OCI-LY7 (cell line): ENCODE data around the gene THRSP. TPM values are rescaled to one million over a fixed set of nuclear protein-coding genes. Genes with fewer than 3 reads are reported as not detected.
"Not testable (repeated sequence)": the region's sequence is repeated elsewhere in the genome, so short reads cannot be mapped to it uniquely, and the experiment has no call there.

ENCODE experiments used
- BruUV-seq: library from RNA; stranded (reverse); fragments of 400-500 nt; replicated peaks from 2 replicates; lab custom pipeline; 2021; lab: Mats Ljungman, UMichigan
- CTCF ChIA-PET: fragments of 300-600 bp; sonication (Branson Sonifier 250); formaldehyde crosslinking; loops from one replicate; lab custom pipeline; 2022; ENCODE audit warnings: antibody characterized with exemption; ENCODE audit not compliant: unreplicated experiment; lab: Charles Lee
- POLR2A ChIA-PET: fragments of 300-600 bp; sonication (Branson Sonifier 250); formaldehyde crosslinking; loops from one replicate; lab custom pipeline; 2022; ENCODE audit warnings: antibody characterized with exemption; lab: Charles Lee
- DNase-seq: peaks from one replicate; pipeline ENCODE4 v3.0.0-alpha.2; 2015; ENCODE audit warnings: low spot score
- H2AFZ ChIP-seq: fragments of 200-600 bp; sonication (generic), shearing (Covaris generic); 2 replicates; pipeline ENCODE4 v1.6.1; 2014; ENCODE audit warnings: mild to moderate bottlenecking, antibody characterized with exemption, low read length, moderate library complexity
- H3K27ac ChIP-seq: fragments of 200-600 bp; sonication (generic); 2 replicates; pipeline ENCODE4 v1.5.1; 2014; ENCODE audit warnings: mixed run types, low read depth, mild to moderate bottlenecking, moderate library complexity, low read length, inconsistent platforms; ENCODE audit not compliant: poor library complexity, severe bottlenecking
- H3K36me3 ChIP-seq: fragments of 200-600 bp; sonication (generic); 2 replicates; pipeline ENCODE4 v1.6.1; 2014; ENCODE audit warnings: mild to moderate bottlenecking, antibody characterized with exemption, low read length, moderate library complexity, mixed read lengths; ENCODE audit not compliant: insufficient read depth
- H3K4me1 ChIP-seq: fragments of 200-600 bp; sonication (generic); 2 replicates; pipeline ENCODE4 v1.5.1; 2014; ENCODE audit warnings: mild to moderate bottlenecking, low read length; ENCODE audit not compliant: insufficient read depth, poor library complexity, severe bottlenecking
- H3K4me2 ChIP-seq: fragments of 200-600 bp; sonication (generic); 2 replicates; pipeline ENCODE4 v1.6.1; 2014; ENCODE audit warnings: mild to moderate bottlenecking, low read length
- H3K4me3 ChIP-seq: fragments of 200-600 bp; sonication (generic); 2 replicates; pipeline ENCODE4 v1.5.1; 2014; ENCODE audit warnings: mild to moderate bottlenecking, low read depth, low read length; ENCODE audit not compliant: poor library complexity, severe bottlenecking
- H3K79me2 ChIP-seq: fragments of 200-600 bp; sonication (generic); 2 replicates; pipeline ENCODE4 v1.6.1; 2016; ENCODE audit warnings: low read depth, mild to moderate bottlenecking, low read length, moderate library complexity, mixed read lengths; ENCODE audit not compliant: insufficient read depth
- H3K9me2 ChIP-seq: fragments of 200-600 bp; sonication (generic); 2 replicates; pipeline ENCODE4 v1.6.1; 2016; ENCODE audit warnings: mild to moderate bottlenecking, low read length, mixed read lengths; ENCODE audit not compliant: insufficient read depth
- H3K9me3 ChIP-seq: fragments of 200-600 bp; sonication (generic); 2 replicates; pipeline ENCODE4 v1.6.1; 2014; ENCODE audit warnings: mild to moderate bottlenecking, mixed run types, low read length, mixed read lengths
- H4K20me1 ChIP-seq: fragments of 200-600 bp; sonication (generic); 2 replicates; pipeline ENCODE4 v1.6.1; 2014; ENCODE audit warnings: mild to moderate bottlenecking, antibody characterized with exemption, low read length, moderate library complexity, mixed read lengths; ENCODE audit not compliant: insufficient read depth
- CTCF ChIP-seq: fragments of 200-600 bp; sonication (generic); conservative IDR thresholded peaks from 2 replicates; pipeline ENCODE4 v1.5.1; 2014; ENCODE audit warnings: mild to moderate bottlenecking, antibody characterized with exemption, low read length, moderate library complexity, mixed read lengths
- EZH2phosphoT487 ChIP-seq: fragments of 200-600 bp; sonication (generic); IDR thresholded peaks from 2 replicates; pipeline ENCODE4 v1.6.1; 2018; ENCODE audit warnings: low read depth, borderline replicate concordance, mild to moderate bottlenecking, mixed run types, antibody characterized with exemption, low read length, moderate library complexity, mixed read lengths
- intact Hi-C: fragments of 100-400 bp; cut with micrococcal nuclease; formaldehyde crosslinking; loops from one replicate; pipeline ENCODE4 v1.10.0; 2022; ENCODE audit not compliant: unreplicated experiment
- total RNA-seq, 2 experiments: library from RNA; depleted of rRNA in 1 of 2; stranded (reverse); fragments of >200 nt in 1 of 2; shearing (Covaris generic) in 1 of 2; gene quantifications; 2 replicates each; pipeline ENCODE4 v1.2.3, GENCODE V29; 2014 to 2022

THRSP gene
- total RNA-seq, 2 experiments from 2014 or later, result not detected

GRCh38 chr11:78025378-78025777, 38.3 kb upstream of the THRSP start:
- Histone ChIP-seq H3K4me1 (no peaks in the 10 kb centered on the region), H3K9me2 (no peaks in the 10 kb centered on the region), H3K4me3 (no peak overlapping the region), H3K9me3 (no peaks in the 10 kb centered on the region), H2AFZ (no peak overlapping the region), H3K4me2 (no peak overlapping the region), H3K36me3 (no peaks in the 10 kb centered on the region), H4K20me1 (no peaks in the 10 kb centered on the region), H3K27ac (no peak overlapping the region), H3K79me2 (no peaks in the 10 kb centered on the region)
- DNase-seq, result no peak
- TF ChIP-seq CTCF, result no peak
- no peak for TF ChIP-seq EZH2phosphoT487
- intact Hi-C loops, result no loop called here
- ChIA-PET CTCF (no interaction called here), POLR2A (no interaction called here)
- no TSS peak for BruUV-seq

GRCh38 chr11:78027759-78028158, 35.9 kb upstream of the THRSP start:
- Histone ChIP-seq H2AFZ (no peak overlapping the region), H4K20me1 (no peaks in the 10 kb centered on the region), H3K4me3 (no peak overlapping the region), H3K4me2 (no peak overlapping the region), H3K79me2 (no peaks in the 10 kb centered on the region), H3K9me3 (no peaks in the 10 kb centered on the region), H3K4me1 (no peaks in the 10 kb centered on the region), H3K27ac (no peak overlapping the region), H3K36me3 (no peaks in the 10 kb centered on the region), H3K9me2 (no peaks in the 10 kb centered on the region)
- TF ChIP-seq EZH2phosphoT487, result no peak
- TF ChIP-seq CTCF, result no peak
- no TSS peak for BruUV-seq
- POLR2A ChIA-PET, result interaction anchor here (0.6 kb wide), 1 partner anchor 369 kb away, joined by 4 read pairs; no protein-coding TSS in a partner anchor
- intact Hi-C loops, result no loop called here
- CTCF ChIA-PET, result no interaction called here
- DNase-seq, result no peak

- BruUV-seq, H3K9me3 ChIP-seq, DNase-seq, H3K36me3 ChIP-seq, H3K4me1 ChIP-seq, H3K4me2 ChIP-seq, H3K27ac ChIP-seq, H4K20me1 ChIP-seq, H2AFZ ChIP-seq, CTCF ChIA-PET, H3K4me3 ChIP-seq, H3K9me2 ChIP-seq, H3K79me2 ChIP-seq, intact Hi-C loops: not testable (repeated sequence)
- POLR2A ChIA-PET, result interaction anchor here (0.6 to 0.7 kb wide), 2 partner anchors 339 to 370 kb away, joined by 3 to 4 read pairs; no protein-coding TSS in a partner anchor
These were observed 35.2 kb upstream of the THRSP start for GRCh38 chr11:78028423-78028822.
